Testis (tissue), 3 donors: ENCODE results near the gene RIOX2. TPM values are rescaled to one million over a fixed set of nuclear protein-coding genes. Genes with fewer than 3 reads are reported as not detected.

Experiments
- DNase-seq: peaks from one replicate; pipeline ENCODE4 v3.0.0-alpha.2; 2019
- H3K27ac ChIP-seq, 2 donors: fragments of 200-600 bp; sonication (generic); one replicate each; pipeline ENCODE4 v1.5.1; 2019
- H3K27me3 ChIP-seq: fragments of 200-600 bp; sonication (generic); one replicate; pipeline ENCODE4 v1.5.1; 2019
- H3K36me3 ChIP-seq: fragments of 200-600 bp; sonication (generic); one replicate; pipeline ENCODE4 v1.5.1; 2017; ENCODE audit warnings: low read depth; ENCODE audit errors: missing control alignments
- H3K4me1 ChIP-seq: fragments of 200-600 bp; sonication (generic); one replicate; pipeline ENCODE4 v1.5.1; 2019
- H3K4me3 ChIP-seq, 2 donors: fragments of 200-600 bp; sonication (generic); one replicate each; pipeline ENCODE4 v1.5.1; 2017 to 2019
- H3K9me3 ChIP-seq: fragments of 200-600 bp; sonication (generic); one replicate; pipeline ENCODE4 v1.5.1; 2017
- CTCF ChIP-seq, 3 experiments: fragments of 450-650 bp in 2 of 3; fragments of 200-600 bp in 1 of 3; sonication (generic) in 1 of 3; IDR thresholded peaks; one replicate each; pipeline ENCODE4 v1.5.1; 2016 to 2019; ENCODE audit warnings: antibody characterized with exemption in 3 of 3, mild to moderate bottlenecking in 2 of 3, moderate library complexity in 1 of 3
- POLR2A ChIP-seq: fragments of 450-650 bp; IDR thresholded peaks from one replicate; pipeline ENCODE4 v1.6.1; 2017; ENCODE audit warnings: antibody characterized with exemption, mild to moderate bottlenecking, moderate library complexity
- WGBS, 2 donors: methylation state at CpG; one replicate each; pipeline ENCODE4 v1.1.5; 2018; 5-methylcytosine and 5-hydroxymethylcytosine counted together
- intact Hi-C: fragments of 100-400 bp; cut with DNase I; formaldehyde crosslinking; loops from one replicate; pipeline ENCODE4 v1.15.1; 2023; ENCODE audit warnings: low total_unique reads
- polyA plus RNA-seq: library from polyadenylated mRNA; stranded (reverse); fragments of 350-450 nt; fragmentation: Illumina TruSeq; extraction: RNeasy Lipid Tissue Mini Kit (QIAGEN cat#74804); gene quantifications from one replicate; pipeline ENCODE4 v1.2.3, GENCODE V29; 2014; ENCODE audit warnings: low read depth, low replicate concordance; ENCODE audit not compliant: insufficient read depth
- total RNA-seq, 2 donors: library from RNA; depleted of rRNA; stranded (reverse); fragments of >200 nt; gene quantifications; one replicate each; pipeline ENCODE4 v1.2.3, GENCODE V29; 2016

RIOX2 gene
- total and polyA plus RNA-seq, 3 donors from 2014 or later = 14.0 to 22.5 (median 16.3) TPM

- WGBS, 2 donors = 31 to 53% methylated on average over 2 of the region's 2 CpGs
- Histone ChIP-seq H3K9me3 (no peaks in the 10 kb centered on the region), H3K4me1 (peaks cover 4% of the 10 kb centered on the region), H3K27me3 (no peaks in the 10 kb centered on the region), H3K27ac (no peak overlapping the region), H3K36me3 (no peaks in the 10 kb centered on the region), H3K4me3 (no peak overlapping the region)
- TF ChIP-seq POLR2A (no peak), CTCF (IDR thresholded peaks at IDR 0.05) (no peak)
- intact Hi-C loops = no loop called here
- no peak for DNase-seq
Observed at GRCh38 chr3:97983933-97984491, 11.8 kb upstream of the RIOX2 start.

GRCh38 chr3:97981886-97982285 is 9.7 kb upstream of the RIOX2 start:
- H3K27me3 ChIP-seq = no peaks in the 10 kb centered on the region
- H3K36me3 ChIP-seq = no peaks in the 10 kb centered on the region
- H3K4me3 ChIP-seq = no peak overlapping the region
- WGBS, 2 donors = 62 to 65% methylated on average over 3 of the region's 3 CpGs
- TF ChIP-seq POLR2A = no peak
- TF ChIP-seq CTCF (IDR thresholded peaks at IDR 0.05) = no peak
- peaks cover 4% of the 10 kb centered on the region for H3K4me1 ChIP-seq
- H3K27ac ChIP-seq = no peak overlapping the region
- intact Hi-C loops = no loop called here
- DNase-seq = no peak
- no peaks in the 10 kb centered on the region for H3K9me3 ChIP-seq

- TF ChIP-seq POLR2A = no peak
- TF ChIP-seq CTCF (IDR thresholded peaks at IDR 0.05) = no peak
- Histone ChIP-seq H3K4me1 (peaks cover 4% of the 10 kb centered on the region), H3K9me3 (no peaks in the 10 kb centered on the region), H3K4me3 (no peak overlapping the region), H3K36me3 (no peaks in the 10 kb centered on the region), H3K27ac (no peak overlapping the region), H3K27me3 (no peaks in the 10 kb centered on the region)
- intact Hi-C loops = no loop called here
- WGBS, 2 donors = 70 to 79% methylated on average over 2 to 3 of the region's 3 CpGs
- DNase-seq = no peak
Observed at GRCh38 chr3:97979610-97980009, 7.4 kb upstream of the RIOX2 start.

GRCh38 chr3:97975466-97975865 is 3.2 kb upstream of the RIOX2 start:
- no peak overlapping the region for H3K27ac ChIP-seq
- no peaks in the 10 kb centered on the region for H3K36me3 ChIP-seq
- no peaks in the 10 kb centered on the region for H3K9me3 ChIP-seq
- H3K27me3 ChIP-seq = no peaks in the 10 kb centered on the region
- peaks cover 18% of the 10 kb centered on the region for H3K4me1 ChIP-seq
- DNase-seq = no peak
- no peak overlapping the region for H3K4me3 ChIP-seq
- intact Hi-C loops = no loop called here
- WGBS, 2 donors = 70 to 81% methylated on average over 1 of the region's 1 CpG
- no peak for TF ChIP-seq CTCF (IDR thresholded peaks at IDR 0.05)
- no peak for TF ChIP-seq POLR2A

- intact Hi-C loops = no loop called here
- no peaks in the 10 kb centered on the region for H3K9me3 ChIP-seq
- DNase-seq = no peak
- no peaks in the 10 kb centered on the region for H3K27me3 ChIP-seq
- no peak for TF ChIP-seq CTCF (IDR thresholded peaks at IDR 0.05)
- no peak for TF ChIP-seq POLR2A
- no peaks in the 10 kb centered on the region for H3K36me3 ChIP-seq
- H3K4me3 ChIP-seq = no peak overlapping the region
- H3K4me1 ChIP-seq = peaks cover 18% of the 10 kb centered on the region
- WGBS, 2 donors = 48 to 62% methylated on average over 3 of the region's 3 CpGs
- H3K27ac ChIP-seq = no peak overlapping the region
Observed at GRCh38 chr3:97974996-97975395, 2.8 kb upstream of the RIOX2 start.
